SKM-1 treated with dmso at 0.1 percent for 144 hours (cell line): ENCODE measurements around the gene RNF225.
"Not testable (repeated sequence)": the region's sequence is repeated elsewhere in the genome, so short reads cannot be mapped to it uniquely, and the experiment has no call there.

ENCODE experiments used
- DNase-seq: peaks from one replicate; lab custom pipeline; 2025; ENCODE audit not compliant: unreplicated experiment; lab: John Stamatoyannopoulos, UW

Gene RNF225

DNA sequence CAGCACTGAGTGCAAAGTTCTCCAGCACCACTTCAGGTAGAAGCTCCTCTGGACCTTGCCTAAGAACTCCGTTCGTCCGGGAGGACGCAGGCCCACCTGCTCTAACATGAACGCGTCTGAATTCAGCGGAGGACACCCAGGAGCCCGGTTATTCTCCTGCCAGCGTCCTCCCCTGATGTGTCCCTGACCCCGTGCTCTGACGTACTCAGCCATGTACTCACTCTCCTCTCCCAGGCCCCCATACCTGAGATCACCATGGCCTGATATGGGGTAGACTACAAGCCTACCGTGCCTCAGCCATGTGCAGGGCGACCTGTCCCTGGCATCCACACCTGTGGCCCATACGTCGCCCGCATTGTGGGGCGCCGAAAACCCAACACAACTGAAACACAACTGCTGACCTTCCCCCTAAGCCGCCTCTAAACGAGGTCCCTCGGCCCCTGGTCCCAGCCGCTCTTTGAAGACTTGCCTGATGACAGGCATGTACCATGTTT lies 12.2 kb downstream of the RNF225 start:
- DNase-seq, result no peak

DNA sequence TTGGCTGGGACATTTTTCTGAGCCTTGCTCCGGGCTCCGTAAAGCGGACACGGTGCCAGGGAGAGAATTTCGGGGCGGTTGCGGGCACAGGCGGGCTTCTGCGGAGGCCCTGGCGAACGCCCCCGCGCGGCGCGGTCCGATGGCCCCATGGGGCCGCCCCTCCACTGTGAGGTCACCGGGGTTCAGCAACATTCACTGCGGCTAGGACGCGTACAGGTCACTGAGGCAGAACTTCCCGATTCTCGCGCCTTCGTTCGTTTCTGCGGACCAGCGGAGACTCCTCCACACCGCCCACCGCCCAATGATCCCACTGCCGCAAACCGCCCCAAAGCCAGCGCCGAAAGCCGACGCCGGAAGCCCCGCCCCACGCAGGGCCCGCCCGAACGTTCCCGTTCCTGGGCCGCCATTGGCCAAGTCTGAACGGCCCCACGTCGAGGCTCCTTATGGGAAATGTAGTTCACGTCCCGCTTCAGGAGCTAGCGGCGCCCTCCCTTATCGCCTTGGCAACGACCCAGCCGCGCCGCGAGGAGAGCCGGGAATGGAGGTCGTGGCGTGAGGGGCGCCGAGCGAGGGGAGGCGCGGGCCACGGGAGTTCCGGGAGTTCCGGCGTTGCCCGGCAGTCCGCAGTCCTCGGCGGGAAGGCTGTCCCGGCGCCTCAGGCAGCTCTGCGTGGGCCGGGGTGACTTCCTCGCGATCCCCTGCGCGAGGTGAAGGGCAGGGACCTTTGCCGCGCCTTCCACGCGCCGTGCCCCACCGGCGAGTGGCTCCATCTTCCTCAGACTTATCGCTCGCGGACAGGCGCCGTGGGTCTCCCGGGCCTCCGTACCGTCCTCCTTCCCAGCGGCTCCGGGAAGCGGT lies 12.9 kb downstream of the RNF225 start, which contains the start of gene ZNF584:
Gene ZNF584, plus strand, starts transcription at position 498 of the 858 bp plus-strand sequence. CDS start 499 bp downstream, outside the sequence.
- DNase-seq, result peak; percentile 72

- no peak for DNase-seq
Observed at GRCh38 chr19:58409010-58409790, 13.7 kb downstream of the RNF225 start.

DNA sequence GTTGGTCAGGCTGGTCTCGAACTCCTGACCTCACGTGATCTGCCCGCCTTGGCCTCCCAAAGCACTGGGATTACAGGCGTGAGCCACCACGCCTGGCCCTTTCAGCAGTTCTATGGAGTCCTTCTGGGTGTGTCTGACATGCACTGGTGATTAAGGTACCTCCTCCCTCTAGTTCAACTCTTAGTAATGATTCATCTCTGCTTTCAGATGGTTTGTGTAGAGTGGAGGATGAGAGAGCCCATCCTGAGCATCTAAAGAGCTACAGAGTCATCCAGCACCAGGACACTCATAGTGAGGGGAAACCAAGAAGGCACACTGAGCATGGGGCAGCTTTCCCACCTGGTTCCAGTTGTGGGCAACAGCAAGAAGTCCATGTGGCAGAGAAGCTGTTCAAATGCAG lies 21.1 kb downstream of the RNF225 start:
- DNase-seq, result no peak

GRCh38 chr19:58417071-58417470 lies 21.6 kb downstream of the RNF225 start:
- DNase-seq, result no peak

DNA sequence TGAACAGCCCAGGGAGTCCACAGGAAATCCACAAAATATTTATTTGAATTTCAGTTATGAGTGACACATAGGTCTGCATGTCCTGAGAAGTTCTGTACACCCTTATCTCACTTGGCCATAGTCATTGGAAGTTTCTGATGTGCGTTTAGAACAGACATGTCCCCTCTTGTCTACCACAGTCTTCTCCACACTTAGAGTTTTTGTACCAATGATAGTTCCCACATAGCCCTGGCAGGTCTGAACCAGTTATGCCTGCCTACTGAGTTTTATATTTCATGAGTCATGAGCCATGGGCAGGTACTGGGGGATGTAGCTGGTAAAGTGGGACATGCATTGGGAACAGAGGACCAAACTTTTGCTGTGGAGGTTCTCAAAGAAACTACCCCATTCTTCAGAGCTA lies 33.2 kb downstream of the RNF225 start:
- DNase-seq, result no peak

GRCh38 chr19:58429745-58430144 lies 34.3 kb downstream of the RNF225 start:
- no peak for DNase-seq

- no peak for DNase-seq
Observed at GRCh38 chr19:58434217-58434616, 38.8 kb downstream of the RNF225 start.

- DNase-seq, result no peak
Observed at GRCh38 chr19:58439576-58440554, 44.4 kb downstream of the RNF225 start, which contains the start of gene ZNF132. ZNF132 (minus strand) TSS chr19:58440153; CDS start chr19:58439821, 332 bp downstream.

- no peak for DNase-seq
Observed at GRCh38 chr19:58440556-58440955, 45.1 kb downstream of the RNF225 start.

- not testable (repeated sequence) for DNase-seq
Observed at GRCh38 chr19:58442986-58443385, 47.5 kb downstream of the RNF225 start.
